Smooth muscle cell of the umbilical artery (primary cell): ENCODE data around the gene TRIM63. TPM values are rescaled to one million over a fixed set of nuclear protein-coding genes. Genes with fewer than 3 reads are reported as not detected.

Source experiments
- total RNA-seq: library from RNA; depleted of rRNA; stranded (reverse); fragments of >200 nt; gene quantifications from 2 replicates; pipeline ENCODE4 v1.2.3, GENCODE V29; 2014

TRIM63 gene
- total RNA-seq, result not detected in 2 replicates

GRCh38 chr1:26067432-26067911 is at the start of gene TRIM63:
Gene TRIM63 (minus strand): TSS chr1:26067630. CDS start chr1:26067494, 136 bp downstream.

DNA sequence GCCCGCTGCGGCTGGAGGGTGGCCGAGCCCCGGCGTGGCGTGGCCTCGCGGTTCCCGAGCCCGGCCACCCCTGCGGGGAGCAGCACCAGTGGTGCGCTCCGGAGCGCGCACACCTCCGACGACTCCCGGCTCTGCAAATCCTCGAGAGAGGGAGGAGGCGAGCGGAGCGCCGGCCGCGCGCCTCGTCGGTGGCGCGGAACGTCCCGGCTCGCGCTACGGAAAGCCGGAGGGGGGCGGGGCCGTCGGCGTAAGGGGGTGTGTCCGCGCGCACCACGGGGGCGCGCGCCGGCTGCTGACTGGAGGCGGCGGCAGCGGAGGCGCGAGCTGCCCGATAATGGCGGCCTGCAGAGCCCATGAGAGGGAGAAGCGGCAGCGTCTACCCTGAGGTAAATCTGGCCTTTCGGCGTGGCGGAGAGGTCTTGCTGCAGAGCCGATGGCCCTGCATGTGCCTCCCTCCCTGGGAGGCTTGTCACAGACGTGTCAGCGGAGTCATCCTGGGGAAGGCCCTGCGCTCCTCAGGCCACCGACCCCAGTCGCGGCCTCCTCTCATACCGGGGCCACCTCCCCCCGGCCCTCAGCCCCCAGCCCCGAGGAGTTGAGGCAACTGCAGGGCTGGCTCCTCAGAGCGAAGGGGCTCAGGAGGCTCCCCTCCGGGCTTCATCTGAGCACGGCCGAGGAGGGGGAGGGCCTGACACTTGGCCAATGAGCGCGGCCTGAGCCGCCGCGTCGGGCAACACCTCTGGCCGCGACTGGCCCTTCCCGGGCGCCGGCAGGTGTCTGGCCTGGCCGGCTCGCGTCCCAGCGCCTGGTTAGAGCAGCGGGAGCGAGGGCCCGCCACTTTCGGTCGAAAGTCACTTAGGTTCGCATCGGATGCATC is 44.3 kb upstream of the TRIM63 start, which contains the start of gene PDIK1L:
Gene PDIK1L (plus strand): TSS at position 295 of the 877 bp plus-strand sequence. CDS start 2,485 bp downstream, outside the sequence.

GRCh38 chr1:26045722-26046245 is 21.6 kb downstream of the TRIM63 start, which contains the start of gene SLC30A2:
Gene SLC30A2 (minus strand): TSS chr1:26046118. CDS start chr1:26045896, 222 bp downstream.

DNA sequence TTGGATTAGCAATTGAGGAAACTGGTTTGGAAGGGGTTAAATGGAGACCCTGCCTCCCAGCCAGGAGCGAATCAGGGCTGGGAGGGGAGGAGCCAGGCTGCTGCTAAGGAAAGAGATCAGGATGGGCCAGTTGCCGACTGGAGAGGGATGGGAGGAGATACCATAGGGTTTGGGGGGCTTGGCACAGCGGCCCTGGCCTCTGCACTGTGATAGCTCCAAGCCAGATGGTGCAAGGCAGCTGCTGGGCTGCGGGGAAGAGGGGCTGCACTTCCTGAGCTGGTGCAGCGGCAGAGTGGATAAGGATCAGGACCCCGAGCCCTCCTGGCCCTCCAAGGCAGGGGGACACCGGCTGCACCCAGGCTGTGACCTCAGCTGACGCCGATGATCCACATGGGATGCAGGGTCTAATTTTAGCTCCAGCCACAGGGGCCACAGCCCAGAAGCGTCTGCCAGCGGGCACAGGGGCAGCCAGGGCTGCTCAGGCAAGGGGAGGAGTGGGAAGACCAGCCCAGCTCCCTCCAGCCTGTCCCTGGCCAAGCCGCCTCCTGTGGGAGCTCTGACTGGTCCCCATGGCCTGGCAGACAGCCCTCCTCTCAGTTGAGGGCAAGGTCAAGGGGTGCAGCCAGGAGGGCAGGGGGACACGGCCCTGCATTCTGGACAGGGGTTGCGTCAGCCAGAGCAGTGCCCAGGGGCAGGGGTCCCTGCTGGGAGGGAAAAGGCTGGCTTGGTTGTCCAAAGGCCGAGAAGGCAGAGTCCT is 45.6 kb downstream of the TRIM63 start, which contains the start of gene EXTL1:
Gene EXTL1 (plus strand): TSS at position 129 of the 757 bp plus-strand sequence. CDS start 872 bp downstream, outside the sequence.

Other genes starting within 250 kb of the TRIM63 start
- gene MTFR1L, start 247.7 kb downstream of the TRIM63 start, total RNA-seq, result 37.1 and 41.7 TPM in 2 replicates
- gene AUNIP, start 208.2 kb downstream of the TRIM63 start, total RNA-seq, result 0.30 and 1.8 TPM in 2 replicates
- gene PAQR7, start 191.9 kb downstream of the TRIM63 start, total RNA-seq, result 7.4 and 9.0 TPM in 2 replicates
- 11.6 and 78.8 TPM in 2 replicates for gene STMN1, start 161.2 kb downstream of the TRIM63 start, total RNA-seq
- 8.3 and 11.7 TPM in 2 replicates for gene PAFAH2, start 69.6 kb downstream of the TRIM63 start, total RNA-seq
- 0.30 and 1.4 TPM in 2 replicates for gene EXTL1, start 45.9 kb downstream of the TRIM63 start, total RNA-seq
- gene SLC30A2, start 21.5 kb downstream of the TRIM63 start, total RNA-seq, result not detected in 2 replicates
- 3.6 and 4.8 TPM in 2 replicates for gene PDIK1L, start 44.2 kb upstream of the TRIM63 start, total RNA-seq
- gene FAM110D, start 91.4 kb upstream of the TRIM63 start, total RNA-seq, result not detected in 2 replicates
- gene C1orf232, start 101.3 kb upstream of the TRIM63 start, total RNA-seq, result not detected in 2 replicates
- gene ZNF593, start 102.3 kb upstream of the TRIM63 start, total RNA-seq, result 9.7 and 14.8 TPM in 2 replicates
- gene ZNF593OS, start 104.2 kb upstream of the TRIM63 start, total RNA-seq, result not detected in 2 replicates
- gene CNKSR1, start 109.9 kb upstream of the TRIM63 start, total RNA-seq, result 0.30 and 0.74 TPM in 2 replicates
- gene CATSPER4, start 123.0 kb upstream of the TRIM63 start, total RNA-seq, result not detected in 2 replicates
- 5.6 and 9.9 TPM in 2 replicates for gene CEP85, start 166.6 kb upstream of the TRIM63 start, total RNA-seq
- 20.5 and 55.5 TPM in 2 replicates for gene SH3BGRL3, start 212.5 kb upstream of the TRIM63 start, total RNA-seq
- gene UBXN11, start 239.0 kb upstream of the TRIM63 start, total RNA-seq, result 3.0 TPM in 2 replicates